Transverse colon (tissue), 3 donors: Measurements from ENCODE around the gene SLC25A47.

ENCODE experiments used
- CTCF ChIP-seq, 5 experiments: fragments of 200-600 bp in 3 of 5; fragments of 450-650 bp in 2 of 5; sonication (generic) in 3 of 5; IDR thresholded peaks; 1 replicate in 2 of 5; 2 replicates in 3 of 5; pipeline ENCODE4 v1.5.1; 2016 to 2017; ENCODE audit warnings: antibody characterized with exemption in 5 of 5, inconsistent platforms in 3 of 5, mild to moderate bottlenecking in 2 of 5, moderate library complexity in 1 of 5
- POLR2A ChIP-seq: fragments of 450-650 bp; IDR thresholded peaks from one replicate; pipeline ENCODE4 v1.6.1; 2016; ENCODE audit warnings: antibody characterized with exemption, mild to moderate bottlenecking, moderate library complexity

- TF ChIP-seq POLR2A (no peak), CTCF (IDR thresholded peaks at IDR 0.05) (no peak)
Observed at GRCh38 chr14:100282083-100282350, 41.1 kb upstream of the SLC25A47 start.
